ENCODE data around the gene PPP6R1.

- TF ChIP-seq CTCF (IDR thresholded peaks at IDR 0.05 in 8 of 11, conservative IDR thresholded peaks at IDR 0.05 in 3 of 11) (no peak), POLR2A (IDR thresholded peaks at IDR 0.05) (no peak), POLR2AphosphoS5 (IDR thresholded peaks at IDR 0.05) (no peak)
These were observed 61.3 kb downstream of the PPP6R1 start for GRCh38 chr19:55197528-55197927.

All from spleen (tissue), 7 donors.